Panc1 (cell line): ENCODE results near the gene SERTAD2. TPM values are rescaled to one million over a fixed set of nuclear protein-coding genes. Genes with fewer than 3 reads are reported as not detected.

Experiments
- total RNA-seq: library from RNA; stranded (reverse); gene quantifications from one replicate; pipeline ENCODE4 v1.2.1, GENCODE V29; 2021; ENCODE audit not compliant: unreplicated experiment

SERTAD2 gene
- total RNA-seq, 1 experiment from 2014 or later, result 24.3 TPM

Other genes with a start within 250 kb of the SERTAD2 start
- gene LGALSL, start 199.8 kb downstream of the SERTAD2 start, total RNA-seq, result 5.3 TPM
- 17.9 TPM for gene AFTPH, start 129.6 kb downstream of the SERTAD2 start, total RNA-seq